GM18508 (cell line): ENCODE data around the gene RAPGEF2.

Experiments used
- ATAC-seq: cut with Tn5 transposase; IDR thresholded peaks from one replicate; pipeline ENCODE4 v1.9.1; 2021; ENCODE audit warnings: moderate number of reproducible peaks; ENCODE audit not compliant: insufficient read depth, unreplicated experiment

The RAPGEF2 gene

DNA sequence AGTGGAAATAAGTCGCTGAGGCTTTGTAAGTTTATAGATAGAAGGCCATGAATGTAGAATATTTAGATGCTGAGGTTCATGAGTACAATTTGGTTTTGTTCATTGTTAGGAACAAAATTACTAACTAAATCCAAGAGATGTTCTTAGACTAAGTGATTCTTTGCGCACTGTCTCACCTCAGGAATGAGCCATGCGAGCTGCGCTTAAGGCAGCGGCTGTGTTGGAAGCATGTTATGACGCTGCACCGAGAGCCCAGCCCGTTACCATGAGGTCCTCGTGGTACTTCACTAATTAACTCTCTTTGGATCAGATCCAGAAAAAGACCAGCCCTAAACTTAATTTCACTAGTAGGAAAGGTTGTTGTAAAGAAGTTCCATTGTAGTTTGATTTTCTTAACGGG lies 166.2 kb downstream of the RAPGEF2 start:
- no peak for ATAC-seq

GRCh38 chr4:159269956-159270355 lies 167.1 kb downstream of the RAPGEF2 start:
- no peak for ATAC-seq

DNA sequence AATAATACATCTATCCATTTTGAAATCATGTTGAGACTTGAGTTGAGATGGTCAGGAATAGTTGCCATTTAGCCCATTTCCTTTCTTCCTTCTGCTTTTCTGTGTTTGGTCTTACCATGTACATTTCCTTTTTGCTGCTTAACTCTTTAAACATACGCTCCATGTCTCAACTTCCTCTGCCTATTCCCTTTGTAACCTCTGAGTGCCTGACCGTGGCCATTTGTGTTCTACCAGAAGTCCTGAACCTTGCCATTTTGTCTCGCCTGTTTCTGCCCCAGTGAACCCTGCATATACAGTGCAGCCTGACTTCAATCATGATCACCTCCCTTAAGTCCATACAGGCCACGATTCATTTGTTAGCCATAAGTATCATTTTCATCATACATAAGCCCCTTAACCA lies 169.0 kb downstream of the RAPGEF2 start:
- ATAC-seq: no peak

DNA sequence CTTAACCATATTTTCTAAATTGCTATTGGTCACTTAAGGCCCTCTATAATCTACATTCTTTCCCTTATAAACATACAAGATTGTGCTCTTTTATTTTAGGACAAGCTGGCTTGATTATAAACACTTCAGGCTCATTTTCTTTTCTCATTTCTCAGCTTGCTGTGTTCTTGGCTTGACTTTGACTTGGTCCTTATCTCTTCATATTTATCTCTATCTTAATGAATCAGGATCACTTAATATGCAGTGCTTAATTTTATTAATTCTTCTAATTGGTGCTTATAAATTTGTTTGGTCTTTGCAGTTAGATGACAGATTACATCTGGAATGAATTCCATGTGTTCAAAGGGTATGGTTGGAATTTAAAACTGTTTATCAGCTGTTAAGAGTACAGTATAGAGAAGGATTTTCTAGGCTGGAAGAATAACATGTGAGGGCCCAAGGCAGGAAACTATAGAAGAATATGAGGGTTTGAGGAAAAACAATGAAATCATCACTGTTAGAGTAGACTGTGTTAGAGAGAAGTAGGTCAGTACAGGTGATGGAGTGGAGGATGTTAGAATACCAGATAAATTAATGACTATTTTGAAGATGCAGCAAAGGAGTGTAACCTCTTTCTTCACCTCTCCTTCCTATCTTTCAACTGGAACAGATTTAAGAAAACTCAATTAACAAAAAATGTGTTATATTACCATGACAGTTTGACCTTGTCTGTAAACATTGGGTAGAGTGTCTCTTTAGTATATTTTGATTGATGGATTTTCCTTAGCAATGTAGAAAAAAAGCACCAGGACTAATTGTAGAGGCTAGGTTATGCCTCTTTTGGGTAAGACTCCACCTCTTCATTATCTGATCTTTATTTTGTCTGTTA lies 169.6 kb downstream of the RAPGEF2 start:
- ATAC-seq: no peak

GRCh38 chr4:159273141-159273438 lies 170.2 kb downstream of the RAPGEF2 start:
- ATAC-seq: no peak

GRCh38 chr4:159273841-159274240 lies 171.0 kb downstream of the RAPGEF2 start:
- ATAC-seq: no peak

GRCh38 chr4:159278399-159278798 lies 175.5 kb downstream of the RAPGEF2 start:
- ATAC-seq: no peak

- no peak for ATAC-seq
Observed at GRCh38 chr4:159279084-159279483, 176.2 kb downstream of the RAPGEF2 start.

DNA sequence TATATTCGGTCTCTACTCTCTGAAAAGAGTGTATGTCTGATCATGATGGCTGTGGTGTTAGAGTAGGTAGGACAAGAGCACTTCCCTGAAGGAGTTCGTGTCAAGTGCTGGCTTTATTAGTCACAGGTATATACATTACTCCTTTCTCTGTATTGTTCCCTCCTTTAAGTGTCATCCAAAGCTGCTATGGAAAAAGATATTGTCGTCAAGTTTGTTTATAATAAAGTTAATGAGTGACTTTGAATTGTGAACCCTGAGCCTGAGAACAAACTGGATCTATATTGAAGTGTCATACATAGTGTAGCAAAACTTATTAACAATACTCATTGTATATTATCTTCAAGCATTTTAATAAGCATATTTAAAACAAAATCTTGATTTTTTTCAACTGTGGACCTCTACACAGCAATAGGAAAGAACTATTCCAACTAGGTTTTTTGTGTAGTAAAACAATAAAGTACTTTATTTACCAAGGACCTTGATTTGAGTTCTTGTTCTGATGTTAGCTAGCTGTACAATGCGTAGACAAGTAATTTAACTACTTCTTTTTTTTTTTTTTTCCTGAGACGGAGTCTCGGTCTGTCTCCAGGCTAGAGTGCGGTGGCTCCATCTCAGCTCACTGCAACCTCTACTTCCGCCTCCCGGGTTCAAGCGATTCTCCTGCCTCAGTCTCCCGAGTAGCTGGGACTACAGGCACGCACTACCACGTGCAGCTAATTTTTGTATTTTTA lies 177.7 kb downstream of the RAPGEF2 start:
- ATAC-seq: no peak

DNA sequence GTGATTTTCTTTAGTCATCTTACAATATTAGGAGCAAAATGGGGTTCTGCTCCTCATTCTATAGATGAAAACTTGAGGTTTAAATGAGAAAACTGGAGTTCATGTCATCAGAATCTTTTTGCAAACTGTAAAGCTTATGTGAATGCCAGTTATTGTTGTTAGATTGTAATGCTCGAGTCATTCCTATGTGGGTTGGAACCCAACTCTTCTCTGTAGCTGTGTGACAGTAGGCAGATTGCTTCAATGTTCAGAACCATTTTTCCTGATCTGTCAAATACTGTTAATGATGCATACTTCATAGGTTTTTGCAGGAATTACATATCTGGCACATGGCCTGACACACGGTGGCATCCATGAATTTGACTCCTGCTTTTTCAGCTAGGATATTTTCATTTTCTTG lies 178.9 kb downstream of the RAPGEF2 start:
- no peak for ATAC-seq

DNA sequence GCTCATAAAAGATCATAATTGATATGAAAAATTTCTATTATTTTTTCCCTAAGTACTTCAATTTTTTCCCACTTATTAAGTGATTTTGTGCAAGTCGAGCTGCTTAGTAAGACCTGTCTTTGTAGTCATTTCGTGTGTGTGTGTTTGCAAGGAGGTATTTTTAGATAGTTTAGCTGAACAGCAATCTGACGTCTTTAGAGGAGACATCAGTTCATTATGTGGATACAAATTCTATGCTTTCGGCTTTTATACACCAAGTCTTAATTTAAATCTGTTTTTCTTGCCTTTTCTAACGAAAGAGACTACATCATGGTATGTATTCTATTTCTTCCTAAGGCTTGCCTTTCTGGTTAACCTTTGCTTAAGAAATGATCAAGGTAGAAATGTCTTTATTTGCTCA lies 179.4 kb downstream of the RAPGEF2 start:
- no peak for ATAC-seq

- no peak for ATAC-seq
Observed at GRCh38 chr4:159282944-159283343, 180.1 kb downstream of the RAPGEF2 start.

GRCh38 chr4:159283696-159284095 lies 180.8 kb downstream of the RAPGEF2 start:
- no peak for ATAC-seq

- ATAC-seq: no peak
Observed at GRCh38 chr4:159284113-159284512, 181.2 kb downstream of the RAPGEF2 start.

DNA sequence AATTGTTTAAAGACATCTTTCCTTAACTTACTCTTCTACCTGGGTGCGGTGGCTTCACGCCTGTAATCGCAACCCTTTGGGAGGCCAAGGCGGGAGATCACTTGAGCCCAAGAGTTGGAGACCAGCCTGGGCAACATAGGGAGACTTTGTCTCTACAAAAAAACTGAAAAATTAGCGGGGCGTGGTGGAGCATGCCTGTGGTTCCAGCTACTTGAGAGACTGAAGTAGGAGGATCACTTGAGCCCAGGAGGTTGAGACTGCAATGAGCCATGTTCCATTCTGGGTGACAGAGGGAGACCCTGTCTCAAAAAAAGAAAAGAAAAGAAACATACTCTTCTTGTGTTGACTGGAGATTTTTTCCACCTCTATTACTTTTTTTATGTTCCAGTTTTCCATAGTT lies 181.9 kb downstream of the RAPGEF2 start:
- ATAC-seq: no peak

DNA sequence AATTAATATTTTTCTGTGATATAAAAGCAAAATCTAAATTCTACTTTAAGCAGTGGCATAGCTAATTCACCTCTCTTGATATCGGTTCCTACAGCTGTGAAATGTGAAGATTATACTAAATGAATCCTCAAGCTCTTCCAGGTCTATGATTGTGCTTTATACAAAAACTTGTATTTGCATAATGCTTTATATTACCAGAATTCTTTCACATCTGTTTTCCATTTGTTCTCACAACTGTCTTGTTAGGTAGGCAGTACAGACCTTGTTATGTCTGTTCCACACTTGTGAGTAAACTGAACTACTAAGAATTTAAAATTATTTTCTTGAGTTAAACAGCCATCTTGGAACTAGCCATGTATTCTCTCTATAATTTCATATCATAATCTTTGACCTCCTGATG lies 184.9 kb downstream of the RAPGEF2 start:
- ATAC-seq: no peak

DNA sequence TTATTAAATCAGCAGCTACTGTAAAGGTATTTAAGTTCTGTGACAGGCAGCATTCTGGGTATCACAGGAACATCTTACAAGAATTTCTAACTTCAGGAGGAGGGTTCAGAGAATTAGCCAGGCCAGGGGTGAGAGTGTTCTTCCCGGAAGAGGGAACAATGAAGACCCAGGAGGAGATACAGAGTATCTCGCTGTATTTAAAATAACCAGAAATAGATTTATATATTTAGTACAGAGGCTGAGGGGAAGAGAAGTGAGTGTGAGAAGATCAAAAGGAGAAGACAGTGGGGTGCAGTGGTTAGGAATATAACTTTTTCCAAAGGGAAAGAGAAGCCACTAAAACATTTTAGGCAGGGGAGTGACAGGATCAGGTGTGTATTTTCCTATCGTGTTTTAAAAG lies 186.8 kb downstream of the RAPGEF2 start:
- no peak for ATAC-seq

GRCh38 chr4:159290321-159291030 lies 187.6 kb downstream of the RAPGEF2 start:
- ATAC-seq: no peak

DNA sequence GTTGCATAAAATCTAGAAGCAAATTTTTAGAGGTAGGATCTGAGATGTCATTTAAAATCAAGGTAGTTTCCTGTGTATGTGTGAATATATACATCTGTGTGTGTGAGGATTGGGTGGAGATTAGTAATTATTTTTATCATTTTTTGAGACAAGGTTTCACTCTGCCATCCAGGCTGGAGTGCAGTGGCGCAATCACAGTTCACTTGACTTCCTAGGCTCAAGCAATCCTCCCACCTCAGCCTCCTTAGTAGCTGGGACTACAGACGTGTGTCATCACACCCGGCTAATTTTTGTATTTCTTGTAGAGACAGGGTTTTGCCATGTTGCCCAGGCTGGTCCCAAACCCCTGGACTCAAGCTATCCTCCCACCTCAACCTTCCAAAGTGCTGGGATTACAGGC lies 188.3 kb downstream of the RAPGEF2 start:
- ATAC-seq: no peak

- ATAC-seq: no peak
Observed at GRCh38 chr4:159292137-159292896, 189.4 kb downstream of the RAPGEF2 start.
